OCI-LY3 (cell line): ENCODE data around the gene TRPC4AP.

ENCODE experiments used
- CTCF ChIP-seq: fragments of 200-600, 300-600 bp; sonication (generic); IDR thresholded peaks from 2 replicates; pipeline ENCODE4 v1.5.1; 2014; ENCODE audit warnings: antibody characterized with exemption, low read length, low read depth
- EZH2phosphoT487 ChIP-seq: fragments of 200-600 bp; shearing (Covaris generic); IDR thresholded peaks from 2 replicates; pipeline ENCODE4 v1.6.1; 2018; ENCODE audit warnings: antibody characterized with exemption, mixed run types, low read depth

DNA sequence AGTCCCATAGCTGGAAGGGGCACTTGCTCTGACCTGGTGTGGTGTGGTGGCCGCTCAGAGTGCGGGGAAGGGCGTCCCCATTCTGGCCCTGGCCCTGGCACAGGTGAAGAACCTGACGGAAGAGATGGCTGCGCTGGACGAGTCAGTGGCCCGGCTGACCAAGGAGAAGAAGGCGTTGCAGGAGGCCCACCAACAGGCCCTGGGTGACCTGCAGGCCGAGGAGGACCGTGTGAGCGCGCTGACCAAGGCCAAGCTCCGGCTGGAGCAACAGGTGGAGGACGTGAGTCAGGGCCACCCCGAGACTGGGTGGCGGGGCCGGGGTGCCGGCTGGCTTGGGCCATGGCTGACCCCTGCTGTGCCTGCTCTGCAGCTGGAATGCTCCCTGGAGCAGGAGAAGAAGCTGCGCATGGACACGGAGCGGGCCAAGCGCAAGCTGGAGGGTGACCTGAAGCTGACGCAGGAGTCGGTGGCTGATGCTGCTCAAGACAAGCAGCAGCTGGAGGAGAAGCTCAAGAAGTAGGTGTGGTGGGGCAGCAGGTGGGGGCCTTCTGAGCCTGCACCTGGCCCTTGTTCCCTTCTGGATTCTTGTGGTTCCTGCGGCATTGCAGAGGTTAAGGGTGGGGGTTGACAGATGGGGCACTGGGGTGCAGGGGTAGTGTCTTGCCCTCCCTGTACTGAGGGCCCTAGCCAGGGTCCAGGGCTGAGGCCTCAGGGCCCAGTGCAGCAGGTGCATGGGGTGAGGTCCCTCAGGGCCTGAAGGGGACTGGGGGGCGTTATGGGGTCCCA lies 96.2 kb downstream of the TRPC4AP start:
- TF ChIP-seq CTCF, result no peak
- no peak for TF ChIP-seq EZH2phosphoT487
